ENCODE results near the gene SLC39A10.

Gene SLC39A10

DNA sequence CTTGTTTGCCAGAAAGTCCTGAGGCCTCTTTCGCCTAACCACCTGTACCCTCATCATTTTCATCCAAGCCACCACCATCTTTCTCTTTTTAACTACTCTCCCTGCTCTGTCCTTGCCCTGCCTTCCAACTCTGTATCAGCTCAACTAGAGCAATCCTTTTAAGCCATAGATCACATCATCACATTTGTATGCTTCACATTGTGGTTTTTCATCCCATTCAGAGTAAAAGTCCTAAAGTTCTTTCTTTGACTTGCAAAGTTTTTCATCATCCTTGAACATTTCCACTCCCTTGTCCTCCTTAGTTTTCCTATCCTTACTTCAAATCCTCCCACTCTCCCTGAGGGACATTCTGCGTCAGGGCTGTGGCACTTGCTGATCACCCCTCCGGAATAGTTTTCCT lies 73.9 kb downstream of the SLC39A10 start:
- no peak for DNase-seq (ENCODE audit: low spot score)

DNA sequence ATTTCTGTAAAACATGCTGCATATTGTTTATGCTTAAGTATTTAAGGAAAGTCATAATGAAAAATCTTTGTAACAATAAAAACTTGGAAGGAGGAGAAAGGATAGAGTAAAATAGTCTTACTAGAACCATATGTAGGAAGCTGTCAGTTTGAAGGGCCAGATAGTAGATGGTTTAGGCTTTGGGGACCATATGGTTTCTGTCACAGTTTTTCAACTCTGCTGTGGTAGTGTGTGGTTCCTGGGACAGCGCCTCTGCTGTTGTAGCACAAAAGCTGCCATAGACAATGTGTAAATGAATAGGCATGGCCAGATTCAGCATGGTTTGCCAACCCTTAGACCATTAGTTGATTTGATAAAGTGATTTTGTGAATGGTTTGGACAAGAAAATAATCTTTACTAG lies 75.5 kb downstream of the SLC39A10 start:
- DNase-seq (ENCODE audit: low spot score), result no peak

DNA sequence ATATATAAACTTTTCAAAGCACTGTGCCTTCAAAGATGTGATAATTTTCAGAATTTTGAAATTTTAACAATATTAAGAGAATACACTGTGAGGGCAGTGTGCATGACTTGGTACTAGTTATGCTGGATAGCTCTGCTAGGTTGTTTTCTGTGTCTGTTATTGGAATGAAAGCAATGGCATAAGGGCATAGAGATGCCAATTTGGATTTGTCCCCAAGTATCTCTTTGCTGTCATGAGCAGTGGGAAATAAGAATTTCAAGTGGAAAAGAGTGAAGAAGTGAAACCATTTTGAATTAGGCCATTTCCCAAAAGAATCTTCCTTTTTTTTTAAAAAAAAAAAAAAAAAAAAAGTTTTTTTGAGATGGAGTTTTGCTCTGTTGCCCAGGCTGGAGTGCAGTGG lies 76.8 kb downstream of the SLC39A10 start:
- no peak for DNase-seq (ENCODE audit: low spot score)

DNA sequence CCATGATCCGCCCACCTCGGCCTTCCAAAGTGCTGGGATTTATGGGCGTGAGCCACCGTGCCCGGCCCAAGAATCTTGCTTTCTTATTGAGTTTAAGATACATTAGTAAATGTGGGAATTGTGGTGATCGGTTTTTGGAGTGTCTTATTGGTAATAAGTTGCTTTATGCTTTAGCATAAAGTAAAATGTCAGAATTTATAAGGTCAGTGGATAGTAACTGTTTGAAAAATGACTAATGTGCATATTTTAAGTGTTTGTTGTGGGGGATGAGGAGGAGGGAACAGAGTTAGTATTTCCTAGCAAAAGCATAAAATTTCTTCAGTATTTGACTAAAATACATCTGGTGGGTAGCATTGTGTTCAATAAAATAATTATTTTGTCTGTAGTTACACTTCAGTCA lies 77.4 kb downstream of the SLC39A10 start:
- DNase-seq (ENCODE audit: low spot score), result no peak

DNA sequence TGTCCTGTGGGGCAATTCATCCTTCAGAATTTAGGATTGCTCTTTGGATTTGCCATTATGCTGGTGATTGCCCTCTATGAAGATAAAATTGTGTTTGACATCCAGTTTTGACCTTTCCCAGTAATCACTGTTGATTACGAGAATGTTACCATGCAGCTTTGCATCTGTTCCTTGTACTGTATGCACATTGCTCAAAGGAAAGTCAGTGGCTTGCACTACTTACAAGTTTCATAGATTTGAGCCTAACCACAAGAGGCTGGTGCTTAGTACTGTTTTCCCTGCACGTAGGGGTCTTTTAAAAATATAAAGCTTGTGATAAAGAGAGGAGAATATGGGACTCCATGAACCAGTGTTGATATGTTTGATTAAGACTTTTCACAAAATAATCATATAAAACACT lies 77.9 kb downstream of the SLC39A10 start:
- DNase-seq (ENCODE audit: low spot score), result no peak

DNA sequence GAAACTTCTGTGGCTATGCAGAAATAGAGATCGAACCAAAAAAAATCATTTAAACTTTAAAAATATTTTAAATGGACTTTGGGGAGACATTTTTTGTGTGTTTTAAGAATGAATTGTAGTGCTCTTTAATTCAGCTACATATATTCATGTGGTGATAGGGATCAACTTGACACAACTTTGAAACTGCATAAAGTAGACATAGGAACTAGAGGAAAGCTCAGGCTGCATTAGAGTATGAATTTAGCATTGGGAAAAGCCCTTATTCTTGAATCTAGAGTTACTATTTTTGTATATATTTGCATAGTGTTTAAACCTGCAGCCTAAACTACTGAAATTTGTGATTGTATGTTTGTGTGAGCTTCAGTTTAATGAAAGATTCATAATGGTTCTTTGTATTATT lies 78.3 kb downstream of the SLC39A10 start:
- DNase-seq (ENCODE audit: low spot score), result no peak

DNA sequence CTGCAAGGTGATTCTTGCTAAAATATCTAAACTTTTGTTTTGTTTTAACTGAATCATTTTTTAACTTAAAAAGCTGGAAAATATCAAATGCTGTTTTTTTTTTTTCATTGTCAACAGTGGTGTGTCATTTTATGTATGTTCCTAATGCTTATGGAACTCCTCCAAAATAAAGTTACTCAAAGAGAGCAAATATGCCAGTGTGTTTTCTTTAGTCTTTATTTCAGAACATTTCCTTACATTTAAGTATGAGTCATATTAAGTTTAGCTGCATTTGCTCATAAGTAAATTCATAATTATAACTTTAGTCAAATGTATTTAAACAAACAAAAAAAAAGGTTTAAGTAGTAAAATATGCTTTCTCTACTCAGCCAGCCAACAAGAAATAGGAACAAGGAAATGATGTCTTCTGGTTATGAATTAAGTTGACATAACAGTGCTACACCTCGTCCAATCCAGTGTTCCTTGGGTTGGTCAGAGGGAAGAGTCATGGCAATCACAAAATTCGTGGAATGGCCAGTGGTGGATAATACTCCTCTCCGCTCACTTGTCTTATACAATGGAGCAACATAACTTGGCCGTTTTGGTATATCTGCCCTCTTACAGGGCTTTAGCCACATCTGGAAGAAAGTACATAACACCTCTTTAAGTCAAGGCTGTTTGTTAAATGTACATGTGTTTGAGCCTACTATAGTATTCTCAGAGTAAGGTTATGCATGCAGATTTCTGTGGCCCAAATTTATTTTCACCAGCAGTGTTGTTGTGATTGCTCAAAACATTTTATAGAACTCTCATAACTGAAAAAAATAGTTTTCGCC lies 80.7 kb downstream of the SLC39A10 start:
- no peak for DNase-seq (ENCODE audit: low spot score)

DNA sequence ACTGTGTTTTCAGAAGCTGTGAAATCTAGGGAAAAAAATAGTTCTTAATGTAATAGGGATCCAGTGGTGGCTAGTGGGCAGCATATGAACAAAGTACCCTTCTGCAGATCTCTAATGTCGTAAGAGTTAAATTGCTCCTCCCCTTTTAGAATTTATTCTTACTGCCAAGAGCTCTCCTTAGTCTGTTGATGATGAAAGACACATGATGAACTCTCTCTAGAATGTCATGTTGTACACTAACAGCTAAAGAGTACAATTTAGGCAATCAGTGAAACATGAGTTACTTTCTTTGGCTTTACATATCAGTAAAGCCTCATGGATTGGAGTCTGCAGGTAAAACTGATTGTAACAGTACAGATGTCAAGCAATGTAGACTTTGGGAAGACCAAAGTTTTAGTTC lies 84.2 kb downstream of the SLC39A10 start:
- DNase-seq (ENCODE audit: low spot score), result no peak

DNA sequence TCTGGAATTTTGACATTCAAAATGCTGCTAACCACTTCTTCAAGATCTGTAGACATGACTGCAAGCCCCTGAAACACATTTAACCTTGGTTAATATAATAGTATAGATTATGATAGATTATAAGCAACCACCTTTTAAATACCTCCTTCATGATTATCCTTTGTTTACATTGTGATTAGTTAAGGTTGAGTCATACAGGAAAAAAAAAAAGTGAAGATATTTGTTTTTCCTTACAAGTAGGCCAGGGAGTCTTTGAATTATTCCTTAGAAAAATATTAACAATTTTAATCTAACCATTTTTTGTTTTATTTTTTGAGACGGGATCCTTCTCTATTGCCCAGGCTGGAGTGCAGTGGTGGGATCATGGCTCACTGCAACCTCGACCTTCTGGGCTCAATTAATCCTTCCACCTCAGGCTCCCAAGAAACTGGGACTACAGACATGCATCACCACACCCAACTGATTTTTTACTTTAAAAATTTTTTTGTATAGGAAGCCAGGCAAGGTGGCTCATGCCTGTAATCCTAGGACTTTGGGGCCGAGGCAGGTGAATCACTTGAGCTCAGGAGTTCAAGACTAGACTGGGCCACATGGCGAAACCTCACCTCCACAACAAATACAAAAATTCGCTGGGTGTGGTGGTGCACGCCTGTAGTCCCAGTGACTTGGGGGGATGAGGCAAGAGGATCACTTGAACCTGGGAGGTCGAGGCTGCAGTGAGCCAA lies 99.4 kb downstream of the SLC39A10 start:
- no peak for DNase-seq (ENCODE audit: low spot score)

DNA sequence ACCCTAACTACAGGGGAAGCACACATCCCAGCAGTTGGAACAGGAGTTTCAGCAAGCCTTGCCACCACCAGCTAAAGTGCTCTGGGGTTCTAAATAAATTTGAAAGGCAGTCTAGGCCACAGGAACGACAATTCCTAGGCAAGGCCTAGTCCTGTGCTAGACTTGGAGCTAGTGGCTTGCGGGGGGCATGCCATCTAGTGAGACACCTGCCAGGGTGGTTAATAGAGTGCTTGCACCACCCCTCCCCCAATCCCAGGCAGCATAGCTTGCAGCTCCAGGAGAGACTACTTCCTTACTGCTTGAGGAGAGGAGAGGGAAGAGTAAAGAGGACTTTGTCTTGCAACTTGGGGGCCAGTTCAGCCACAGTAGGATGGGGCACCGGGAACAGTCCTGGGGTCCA lies 101.8 kb downstream of the SLC39A10 start:
- DNase-seq (ENCODE audit: low spot score), result no peak

DNA sequence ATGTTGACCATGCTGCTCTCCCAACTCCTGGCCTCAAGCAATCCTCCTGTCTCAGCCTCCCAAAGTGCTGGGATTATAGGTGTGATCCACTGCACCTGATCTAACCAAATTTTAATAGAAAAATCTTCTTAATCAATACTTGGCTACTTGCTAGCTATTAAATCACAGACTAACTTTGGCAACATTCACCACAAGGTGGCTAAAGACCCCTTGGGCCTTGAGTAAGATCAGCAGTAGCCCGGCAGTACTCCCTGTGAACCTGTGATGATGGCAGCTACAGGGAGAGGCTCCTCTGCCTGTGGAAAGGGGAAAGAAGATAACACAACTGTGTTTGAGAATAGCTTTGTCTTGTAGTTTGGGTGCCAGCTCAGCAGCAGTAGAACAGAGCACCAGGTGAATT lies 102.9 kb downstream of the SLC39A10 start:
- DNase-seq (ENCODE audit: low spot score), result no peak

DNA sequence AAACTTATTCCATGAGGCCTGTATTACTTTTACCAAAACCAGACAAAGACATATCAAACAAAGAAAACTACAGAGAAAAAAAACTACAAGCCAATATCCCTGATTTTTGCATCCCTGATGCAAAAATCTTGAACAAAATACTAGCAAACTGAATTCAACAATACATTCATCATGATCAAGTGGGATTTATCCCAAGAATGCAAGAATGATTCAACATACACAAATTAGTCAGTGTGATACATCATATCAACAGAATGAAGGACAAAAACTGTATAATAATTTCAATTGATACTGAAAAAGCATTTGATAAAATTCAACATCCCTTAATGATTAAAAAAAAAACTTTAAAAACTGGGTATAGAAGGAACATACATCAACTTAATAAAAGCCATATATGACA lies 106.8 kb downstream of the SLC39A10 start:
- DNase-seq (ENCODE audit: low spot score), result no peak

DNA sequence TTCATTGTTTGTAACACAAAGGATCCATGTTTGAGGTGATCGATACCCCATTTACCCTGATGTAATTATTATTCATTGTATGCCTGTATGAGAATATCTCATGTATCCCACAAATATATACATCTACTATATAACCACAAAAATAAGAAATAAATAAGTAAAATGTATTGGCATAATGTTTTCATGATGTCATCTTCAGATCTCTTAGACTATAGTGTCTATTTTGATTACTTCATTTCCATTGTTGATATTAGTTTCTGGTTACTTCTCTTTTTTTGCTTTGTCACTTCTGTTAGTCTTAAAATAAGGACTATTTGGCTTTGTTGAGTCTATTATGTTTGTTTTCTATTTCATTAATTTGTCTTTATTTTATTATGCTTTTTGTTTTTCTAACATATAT lies 109.7 kb downstream of the SLC39A10 start:
- DNase-seq (ENCODE audit: low spot score), result no peak

DNA sequence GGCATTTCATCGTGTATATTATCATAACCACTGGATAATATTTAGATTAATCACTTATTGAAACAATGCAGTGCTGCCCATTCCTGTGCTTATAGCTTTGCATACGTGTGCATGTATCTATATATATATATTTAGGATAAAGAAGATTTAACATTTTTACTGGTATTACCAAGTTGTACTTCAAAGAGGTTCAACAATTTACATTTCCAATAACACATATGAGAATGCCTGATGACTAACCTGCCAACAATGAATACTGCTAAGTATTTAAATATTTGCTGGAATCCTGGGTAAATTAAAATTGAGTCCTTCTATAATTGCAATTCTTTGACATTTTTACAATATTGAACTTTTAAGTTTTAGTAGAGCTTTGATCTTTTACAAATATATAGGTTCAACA lies 111.4 kb downstream of the SLC39A10 start:
- no peak for DNase-seq (ENCODE audit: low spot score)

DNA sequence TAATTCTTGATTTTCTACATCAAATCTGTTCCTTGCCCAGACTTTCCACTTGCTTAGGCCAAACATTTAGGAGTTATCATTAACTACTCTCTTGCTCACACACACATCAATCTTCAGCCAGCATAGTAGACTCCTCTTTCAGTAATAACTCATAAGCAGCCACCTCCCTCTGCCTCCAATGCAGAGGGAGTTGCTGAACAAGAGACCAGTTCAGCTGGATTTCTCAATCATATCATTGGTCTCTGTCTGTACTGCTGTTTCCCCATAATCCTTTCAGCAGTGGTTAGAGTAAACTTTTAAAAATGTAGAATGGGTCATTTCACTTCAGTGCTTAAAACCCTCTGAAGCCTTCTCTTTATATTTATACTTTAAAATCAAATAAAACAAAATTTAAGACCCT lies 112.9 kb downstream of the SLC39A10 start:
- no peak for DNase-seq (ENCODE audit: low spot score)

DNA sequence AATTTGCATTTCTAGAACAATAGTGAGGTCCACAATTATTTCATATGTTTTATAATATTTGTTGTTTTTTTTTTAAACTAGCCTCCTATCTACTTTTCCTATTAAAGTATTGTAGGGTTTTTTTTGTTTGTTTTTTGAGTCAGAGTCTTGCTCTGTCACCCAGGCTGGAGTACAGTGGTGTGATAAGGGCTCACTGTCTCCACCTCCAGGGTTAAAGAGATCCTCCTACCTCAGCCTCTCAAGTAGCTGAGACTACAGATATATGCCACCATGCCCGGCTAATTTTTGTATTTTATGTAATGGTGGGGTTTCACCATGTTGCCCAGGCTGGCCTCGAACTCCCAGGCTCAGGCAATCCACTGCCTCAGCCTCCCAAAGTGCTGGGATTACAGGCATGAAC lies 122.5 kb downstream of the SLC39A10 start:
- no peak for DNase-seq (ENCODE audit: low spot score)

DNA sequence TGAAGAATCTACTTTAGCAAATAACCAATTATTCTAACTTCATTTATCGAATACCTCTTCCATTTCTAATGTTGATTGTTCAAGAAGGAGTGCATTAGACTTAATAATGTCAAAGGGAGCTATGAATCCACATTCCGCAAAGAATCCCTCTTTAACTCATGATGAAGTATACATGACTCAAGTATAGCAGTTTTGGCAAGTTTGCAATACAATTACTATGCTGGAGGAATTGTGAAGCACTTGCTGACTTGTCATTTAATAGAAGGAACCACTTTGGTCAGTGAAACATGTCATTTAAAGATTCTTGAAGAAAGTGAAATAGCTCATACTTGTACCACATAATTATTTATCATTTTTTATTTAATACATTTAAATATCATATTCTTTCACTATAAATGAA lies 125.1 kb downstream of the SLC39A10 start:
- no peak for DNase-seq (ENCODE audit: low spot score)

Data from cerebellar cortex (tissue), 1 donor.